GM19193 (cell line): Measurements from ENCODE around the gene IFNGR1.

Source experiments
- POLR2A ChIP-seq: IDR thresholded peaks from 4 replicates; pipeline ENCODE4 v1.6.1; 2011; ENCODE audit not compliant: insufficient read depth, insufficient read length; ENCODE audit errors: extremely low read depth

The IFNGR1 gene

GRCh38 chr6:137176729-137177128 is 42.5 kb downstream of the IFNGR1 start:
- no peak for TF ChIP-seq POLR2A

GRCh38 chr6:137175868-137176245 is 43.3 kb downstream of the IFNGR1 start:
- no peak for TF ChIP-seq POLR2A

- no peak for TF ChIP-seq POLR2A
Measured at GRCh38 chr6:137175157-137175867, 43.9 kb downstream of the IFNGR1 start.

GRCh38 chr6:137173501-137173900 is 45.7 kb downstream of the IFNGR1 start, which contains the start of gene IL22RA2:
Gene IL22RA2 (minus strand): TSS chr6:137173644. CDS start chr6:137161749, 11,895 bp downstream.
- no peak for TF ChIP-seq POLR2A

DNA sequence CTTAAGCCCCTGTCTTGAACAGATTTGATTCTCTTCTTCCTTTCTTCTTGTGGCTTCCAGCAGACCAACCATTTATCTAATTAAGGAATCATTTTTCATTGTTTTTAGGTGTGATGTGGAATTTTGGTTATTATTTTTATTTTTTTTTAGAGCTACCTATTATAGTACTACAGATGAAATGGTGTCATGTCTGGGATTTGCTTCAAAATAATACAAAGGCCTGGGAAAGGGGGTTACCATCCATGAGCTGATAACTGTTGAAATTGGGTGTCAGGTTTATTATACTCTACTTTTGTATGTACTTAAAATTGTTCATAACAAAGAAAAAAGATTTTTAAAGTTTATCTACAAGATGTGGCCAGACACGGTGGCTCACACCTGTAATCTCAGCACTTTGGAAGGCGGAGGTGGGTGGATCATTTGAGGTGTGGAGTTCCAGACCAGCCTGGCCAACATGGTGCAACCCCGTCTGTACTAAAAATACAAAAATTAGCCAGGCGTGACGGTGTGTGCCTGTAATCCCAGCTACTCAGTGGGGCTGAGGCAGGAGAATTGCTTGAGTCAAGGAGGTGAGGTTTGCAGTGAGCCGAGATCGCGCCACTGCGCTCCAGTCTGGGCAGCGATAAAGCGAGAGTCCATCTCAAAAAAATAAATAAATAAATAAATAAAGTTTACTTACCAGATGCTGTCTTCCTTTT is 46.3 kb downstream of the IFNGR1 start:
- TF ChIP-seq POLR2A = no peak

GRCh38 chr6:137171824-137172733 is 47.1 kb downstream of the IFNGR1 start:
- no peak for TF ChIP-seq POLR2A

DNA sequence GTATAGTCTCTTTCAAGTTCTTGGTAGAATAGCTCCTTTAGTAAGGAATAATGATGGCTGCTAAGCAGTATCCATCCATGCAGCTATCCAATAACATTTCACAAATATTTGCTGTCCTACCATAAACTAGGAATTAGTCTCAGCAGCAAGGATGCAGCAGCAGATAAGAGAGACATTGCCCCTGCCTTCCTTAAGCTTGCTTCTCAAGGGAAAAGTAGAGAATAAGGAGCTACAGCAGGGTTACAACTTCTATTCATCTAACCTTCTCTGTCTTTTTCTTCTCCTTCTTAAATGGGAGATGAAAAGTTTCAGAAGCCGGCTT is 48.2 kb downstream of the IFNGR1 start:
- no peak for TF ChIP-seq POLR2A

DNA sequence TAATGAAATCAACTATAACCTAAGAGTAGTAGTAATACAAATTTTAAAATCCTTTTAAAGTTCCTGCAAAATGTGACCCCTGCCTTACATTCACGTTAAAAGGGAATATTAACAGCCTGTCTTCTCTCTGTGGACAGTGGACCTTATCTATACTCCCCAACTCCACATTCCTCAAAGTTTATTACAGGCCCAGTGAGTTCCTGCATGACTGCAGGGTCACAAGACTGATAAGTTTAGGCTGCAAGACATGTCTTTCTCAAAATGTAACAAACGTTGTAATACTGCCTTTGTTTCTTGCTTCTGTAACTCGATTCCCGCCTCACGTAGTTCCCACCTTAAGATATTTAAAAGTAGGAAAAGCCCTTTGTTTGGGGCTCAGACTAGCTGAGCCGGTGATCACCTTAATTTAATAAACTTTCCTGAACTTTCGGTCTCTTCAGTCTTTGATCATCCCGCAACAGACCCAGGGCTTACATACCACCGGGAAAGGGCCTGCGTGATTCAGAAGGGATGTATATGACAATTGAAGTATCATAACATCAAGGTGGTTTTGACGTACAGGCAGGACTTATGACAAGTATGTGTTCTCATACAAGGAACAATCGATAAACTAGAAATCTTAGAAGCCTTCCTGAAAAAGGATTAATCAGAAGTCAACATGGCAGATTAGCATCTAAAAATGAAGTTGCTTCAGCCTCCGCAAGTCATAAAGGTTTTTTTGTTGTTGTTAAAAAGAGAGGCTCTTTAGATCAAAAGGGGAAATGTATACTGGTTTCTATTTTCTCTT is 48.7 kb downstream of the IFNGR1 start:
- TF ChIP-seq POLR2A = no peak

- TF ChIP-seq POLR2A = no peak
Measured at GRCh38 chr6:137167702-137168377, 51.3 kb downstream of the IFNGR1 start.

DNA sequence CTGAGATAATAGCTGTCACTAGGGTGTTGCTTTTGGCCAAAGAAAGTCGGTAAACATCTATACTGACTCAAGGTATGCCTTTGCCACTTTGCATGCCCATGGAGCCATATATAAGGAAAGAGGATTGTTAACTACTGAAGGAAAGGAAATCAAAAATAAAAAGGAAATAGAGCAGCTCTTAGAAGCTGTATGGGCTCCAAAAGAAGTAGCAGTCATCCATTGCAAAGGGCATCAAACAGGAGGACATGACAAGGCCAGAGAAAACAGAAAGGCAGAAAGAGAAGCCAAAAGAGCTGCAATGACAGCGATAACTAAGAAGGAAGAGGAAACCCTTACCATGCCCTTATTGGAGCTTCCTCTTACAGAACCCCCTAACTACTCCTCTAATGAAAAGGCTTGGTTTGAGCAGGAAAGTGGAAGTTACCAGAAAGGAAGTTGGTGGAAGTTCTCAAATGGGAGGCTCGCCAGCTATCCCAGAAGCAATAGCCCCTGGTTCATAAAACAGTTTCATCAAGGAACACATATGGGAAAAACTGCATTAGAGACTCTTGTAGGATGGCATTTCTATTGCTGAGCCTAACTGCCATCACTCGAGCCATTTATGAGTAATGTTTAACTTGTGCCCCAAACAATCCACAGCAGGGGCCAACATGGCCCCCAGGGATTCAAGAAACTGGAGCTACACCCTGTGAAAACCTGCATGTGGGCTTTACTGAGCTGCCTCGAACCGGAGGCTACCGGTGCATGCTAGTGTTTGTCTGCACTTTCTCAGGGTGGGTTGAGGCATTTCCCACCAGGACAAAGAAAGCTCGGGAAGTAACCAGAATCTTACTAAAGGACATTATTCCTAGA is 52.7 kb downstream of the IFNGR1 start:
- TF ChIP-seq POLR2A = no peak

- no peak for TF ChIP-seq POLR2A
Measured at GRCh38 chr6:137165375-137166246, 53.6 kb downstream of the IFNGR1 start.

DNA sequence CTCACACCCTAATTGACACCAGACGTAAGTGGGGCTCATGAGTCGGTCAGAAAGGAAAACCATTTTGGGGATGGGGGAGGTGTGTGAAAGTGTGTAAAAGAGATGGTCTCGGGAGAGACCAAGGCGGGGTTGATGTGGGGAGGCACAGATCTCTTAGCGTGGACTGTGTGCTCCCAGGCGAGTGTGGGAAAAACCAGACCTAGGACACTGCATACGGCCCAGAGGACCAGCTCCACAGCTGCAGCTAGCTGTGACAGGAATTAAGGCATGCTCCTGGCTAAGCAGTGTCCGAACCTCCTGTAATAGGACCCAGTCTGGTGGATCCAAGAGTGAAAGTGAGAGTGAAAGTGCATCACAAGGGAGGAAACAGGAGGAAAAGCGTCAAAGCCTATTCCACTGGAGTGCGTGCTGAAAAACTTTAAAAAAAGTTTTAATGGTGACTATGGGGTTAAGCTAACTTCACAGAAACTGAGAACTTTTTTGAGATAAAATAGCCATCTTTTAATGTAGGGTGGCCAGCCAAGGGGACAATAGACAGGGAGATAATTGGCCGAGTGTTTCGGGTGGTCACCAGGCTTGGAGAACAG is 55.4 kb downstream of the IFNGR1 start:
- no peak for TF ChIP-seq POLR2A

GRCh38 chr6:137162692-137163306 is 56.4 kb downstream of the IFNGR1 start:
- TF ChIP-seq POLR2A = no peak
